Neutrophil (primary cell): ENCODE results near the gene CGN.

Experiments used
- H3K27ac ChIP-seq: fragments of 200-600 bp; sonication (generic); 2 replicates; pipeline ENCODE4 v1.5.1; 2016; ENCODE audit warnings: mild to moderate bottlenecking, moderate library complexity
- H3K27me3 ChIP-seq: fragments of 200-600 bp; sonication (generic); 2 replicates; pipeline ENCODE4 v1.6.0; 2016; ENCODE audit warnings: mild to moderate bottlenecking
- H3K36me3 ChIP-seq: fragments of 200-600 bp; sonication (generic); 2 replicates; pipeline ENCODE4 v1.5.1; 2017
- H3K4me1 ChIP-seq, 2 experiments: fragments of 200-600 bp in 1 of 2; sonication (generic) in 1 of 2; 1 replicate in 1 of 2; 2 replicates in 1 of 2; pipeline versions ENCODE4 v1.5.1 to v1.6.1; 2013 to 2016; ENCODE audit warnings: low read depth in 1 of 2, low read length in 1 of 2, mild to moderate bottlenecking in 1 of 2, moderate library complexity in 1 of 2; ENCODE audit not compliant: control insufficient read depth in 1 of 2, insufficient read depth in 1 of 2
- H3K4me3 ChIP-seq, 2 experiments: fragments of 200-600 bp in 1 of 2; sonication (generic) in 1 of 2; 1 replicate in 1 of 2; 2 replicates in 1 of 2; pipeline ENCODE4 v1.5.1; 2013 to 2016; ENCODE audit warnings: low read depth in 1 of 2, low read length in 1 of 2, mild to moderate bottlenecking in 1 of 2, moderate library complexity in 1 of 2
- H3K9me3 ChIP-seq: fragments of 200-600 bp; sonication (generic); 2 replicates; pipeline ENCODE4 v1.5.1; 2016
- CTCF ChIP-seq: fragments of 200-600 bp; sonication (generic); IDR thresholded peaks from 2 replicates; pipeline ENCODE4 v1.5.1; 2016; ENCODE audit warnings: antibody characterized with exemption

CGN gene

DNA sequence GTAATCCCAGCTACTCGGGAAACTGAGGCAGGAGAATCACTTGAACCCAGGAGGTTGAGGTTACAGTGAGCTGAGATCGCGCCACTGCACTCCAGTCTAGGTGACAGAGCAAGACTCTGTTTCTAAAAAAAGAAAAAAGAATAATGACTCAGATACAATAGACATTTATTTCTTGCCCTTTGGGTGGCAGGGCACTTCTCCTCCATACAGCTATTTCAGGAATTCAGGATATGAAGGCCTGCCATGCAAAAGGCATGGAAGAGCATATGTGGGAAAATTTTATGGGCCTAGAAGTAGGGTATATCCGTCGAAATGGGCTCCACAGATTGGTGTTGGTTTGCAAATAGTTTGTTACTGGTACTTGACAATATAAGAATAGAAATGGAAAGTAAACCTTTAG is 31.7 kb upstream of the CGN start:
- H3K4me1 ChIP-seq, result no peaks in the 10 kb centered on the region
- H3K27me3 ChIP-seq, result peaks cover 14% of the 10 kb centered on the region
- H3K27ac ChIP-seq, result no peak overlapping the region
- H3K4me3 ChIP-seq, result no peak overlapping the region
- no peak for TF ChIP-seq CTCF
- H3K36me3 ChIP-seq, result no peaks in the 10 kb centered on the region
- H3K9me3 ChIP-seq, result no peaks in the 10 kb centered on the region

DNA sequence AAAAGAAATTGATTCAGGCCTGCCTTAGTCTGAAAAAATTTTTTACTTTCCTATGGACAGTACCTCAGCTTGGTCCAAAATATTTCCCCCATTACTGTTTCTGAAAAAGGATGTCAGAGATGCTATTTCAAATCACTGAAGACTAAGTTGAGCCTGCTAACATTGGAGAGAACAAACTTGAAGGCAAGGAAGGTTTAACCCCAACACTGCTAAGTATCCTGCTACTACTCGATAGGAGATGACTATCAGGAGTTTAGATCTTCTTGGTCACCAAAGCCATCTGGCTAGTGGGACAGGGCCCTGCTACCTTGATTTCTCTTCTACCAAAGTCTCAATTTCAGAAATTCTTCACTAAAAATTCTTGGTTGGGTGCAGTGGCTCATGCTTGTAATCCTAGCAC is 29.2 kb upstream of the CGN start:
- H3K4me3 ChIP-seq, result no peak overlapping the region
- TF ChIP-seq CTCF, result no peak
- H3K36me3 ChIP-seq, result no peaks in the 10 kb centered on the region
- H3K9me3 ChIP-seq, result no peaks in the 10 kb centered on the region
- H3K27me3 ChIP-seq, result peaks cover 14% of the 10 kb centered on the region
- no peaks in the 10 kb centered on the region for H3K4me1 ChIP-seq
- no peak overlapping the region for H3K27ac ChIP-seq

DNA sequence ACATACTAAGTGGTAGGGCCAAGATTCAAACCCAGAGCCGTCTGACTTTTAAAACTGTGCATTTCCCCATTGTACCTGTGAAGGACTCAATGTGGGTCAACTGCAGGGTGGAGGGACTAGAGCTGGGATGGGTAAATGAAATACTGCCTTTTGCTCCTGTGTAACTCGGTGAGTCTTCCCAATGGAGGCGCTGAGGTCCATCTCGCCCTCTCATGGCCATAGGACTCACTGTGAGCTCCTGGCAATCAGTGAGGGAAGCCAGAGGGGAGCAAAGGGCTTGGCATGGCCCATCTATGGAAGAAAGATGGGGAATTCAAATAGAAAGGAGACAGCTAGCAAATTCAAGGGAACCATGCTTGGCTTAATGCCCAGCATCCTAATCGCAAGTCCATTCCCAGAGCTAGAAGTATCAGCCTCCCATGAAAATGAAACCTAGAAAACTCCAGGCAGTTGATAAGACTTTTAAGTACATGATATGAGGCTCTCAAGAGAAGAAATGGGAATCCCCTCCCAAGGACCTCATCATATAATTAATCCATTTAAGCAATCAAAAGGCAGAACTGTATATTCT is 25.4 kb upstream of the CGN start:
- Histone ChIP-seq H3K27ac (no peak overlapping the region), H3K4me3 (no peak overlapping the region), H3K36me3 (no peaks in the 10 kb centered on the region), H3K4me1 (no peaks in the 10 kb centered on the region), H3K9me3 (no peaks in the 10 kb centered on the region), H3K27me3 (no peaks in the 10 kb centered on the region)
- TF ChIP-seq CTCF, result no peak

GRCh38 chr1:151486557-151486956 is 24.6 kb upstream of the CGN start:
- no peaks in the 10 kb centered on the region for H3K4me1 ChIP-seq
- H3K27me3 ChIP-seq, result no peaks in the 10 kb centered on the region
- H3K4me3 ChIP-seq, result no peak overlapping the region
- no peak for TF ChIP-seq CTCF
- H3K36me3 ChIP-seq, result no peaks in the 10 kb centered on the region
- no peaks in the 10 kb centered on the region for H3K9me3 ChIP-seq
- H3K27ac ChIP-seq, result no peak overlapping the region

DNA sequence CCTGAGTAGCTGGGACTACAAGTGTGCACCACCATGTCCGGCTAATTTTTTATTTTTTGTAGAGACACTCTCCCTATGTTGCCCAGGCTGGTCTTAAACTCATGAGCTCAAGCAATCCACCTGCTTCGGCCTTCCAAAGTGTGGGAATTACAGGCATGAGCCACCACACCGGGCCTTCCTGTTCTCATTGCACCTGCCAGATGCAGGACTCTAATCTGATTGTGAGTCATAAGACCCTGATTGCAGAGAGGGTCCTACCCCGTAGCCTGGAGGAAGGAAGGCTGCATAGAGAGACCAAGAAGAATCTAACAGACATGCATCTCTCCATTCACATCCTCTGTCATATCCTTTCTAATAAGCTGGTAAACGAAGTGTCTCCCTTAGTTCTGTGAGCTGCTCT is 19.5 kb upstream of the CGN start:
- Histone ChIP-seq H3K36me3 (no peaks in the 10 kb centered on the region), H3K4me1 (no peaks in the 10 kb centered on the region), H3K4me3 (no peak overlapping the region), H3K27ac (no peak overlapping the region), H3K9me3 (no peaks in the 10 kb centered on the region), H3K27me3 (no peaks in the 10 kb centered on the region)
- no peak for TF ChIP-seq CTCF

GRCh38 chr1:151492120-151492519 is 19.1 kb upstream of the CGN start:
- no peak overlapping the region for H3K4me3 ChIP-seq
- no peaks in the 10 kb centered on the region for H3K36me3 ChIP-seq
- no peaks in the 10 kb centered on the region for H3K27me3 ChIP-seq
- no peak for TF ChIP-seq CTCF
- no peaks in the 10 kb centered on the region for H3K4me1 ChIP-seq
- H3K9me3 ChIP-seq, result no peaks in the 10 kb centered on the region
- no peak overlapping the region for H3K27ac ChIP-seq
